Measurements from ENCODE around the gene TCF4. TPM values are rescaled to one million over a fixed set of nuclear protein-coding genes. Genes with fewer than 3 reads are reported as not detected.

Gene TCF4
- total RNA-seq, 2 donors from 2014 or later, result 0.79 to 1.3 TPM

- H3K27ac Mint-ChIP-seq, result no peak overlapping the region
- no peaks in the 10 kb centered on the region for H3K27me3 Mint-ChIP-seq
- H3K36me3 Mint-ChIP-seq (ENCODE audit: low read depth), result no peaks in the 10 kb centered on the region
- H3K9me3 Mint-ChIP-seq, result no peaks in the 10 kb centered on the region
- H3K4me3 Mint-ChIP-seq, result no peak overlapping the region
- ATAC-seq (replicated peaks), result no peak
- H3K4me1 Mint-ChIP-seq, result no peaks in the 10 kb centered on the region
Measured at GRCh38 chr18:55244546-55244945, 343.4 kb downstream of the TCF4 start.

- H3K36me3 Mint-ChIP-seq (ENCODE audit: low read depth), result no peaks in the 10 kb centered on the region
- no peaks in the 10 kb centered on the region for H3K9me3 Mint-ChIP-seq
- H3K27ac Mint-ChIP-seq, result no peak overlapping the region
- no peaks in the 10 kb centered on the region for H3K4me1 Mint-ChIP-seq
- no peaks in the 10 kb centered on the region for H3K27me3 Mint-ChIP-seq
- no peak overlapping the region for H3K4me3 Mint-ChIP-seq
- no peak for ATAC-seq (replicated peaks)
Measured at GRCh38 chr18:55243857-55244256, 344.1 kb downstream of the TCF4 start.

- no peak for ATAC-seq (replicated peaks)
- Mint-ChIP-seq H3K27ac (no peak overlapping the region), H3K4me1 (no peaks in the 10 kb centered on the region), H3K27me3 (no peaks in the 10 kb centered on the region), H3K9me3 (no peaks in the 10 kb centered on the region), H3K4me3 (no peak overlapping the region), H3K36me3 (ENCODE audit: low read depth) (no peaks in the 10 kb centered on the region)
Measured at GRCh38 chr18:55243255-55243654, 344.7 kb downstream of the TCF4 start.

DNA sequence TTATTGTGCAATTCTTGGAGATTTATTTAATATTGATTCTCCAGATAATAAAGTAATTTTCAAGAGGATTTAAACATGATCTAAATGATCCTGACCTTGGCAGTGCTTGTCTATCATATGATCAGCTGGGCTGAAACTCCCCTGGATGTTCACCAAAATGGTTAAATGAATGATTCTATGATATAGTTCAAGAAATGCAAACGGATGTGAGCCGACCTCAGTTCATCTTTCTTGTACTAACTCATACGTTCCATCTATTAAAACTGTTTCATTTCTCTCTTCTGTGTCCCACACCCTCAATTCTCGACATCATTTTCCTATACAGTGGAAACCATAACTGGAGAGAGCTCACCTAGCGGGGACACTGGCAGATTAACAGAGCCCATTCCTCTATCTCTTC lies 347.0 kb downstream of the TCF4 start:
- ATAC-seq (replicated peaks), result peak; percentile 11
- Mint-ChIP-seq H3K4me3 (no peak overlapping the region), H3K4me1 (no peaks in the 10 kb centered on the region), H3K9me3 (no peaks in the 10 kb centered on the region), H3K27me3 (no peaks in the 10 kb centered on the region), H3K27ac (no peak overlapping the region), H3K36me3 (ENCODE audit: low read depth) (no peaks in the 10 kb centered on the region)

DNA sequence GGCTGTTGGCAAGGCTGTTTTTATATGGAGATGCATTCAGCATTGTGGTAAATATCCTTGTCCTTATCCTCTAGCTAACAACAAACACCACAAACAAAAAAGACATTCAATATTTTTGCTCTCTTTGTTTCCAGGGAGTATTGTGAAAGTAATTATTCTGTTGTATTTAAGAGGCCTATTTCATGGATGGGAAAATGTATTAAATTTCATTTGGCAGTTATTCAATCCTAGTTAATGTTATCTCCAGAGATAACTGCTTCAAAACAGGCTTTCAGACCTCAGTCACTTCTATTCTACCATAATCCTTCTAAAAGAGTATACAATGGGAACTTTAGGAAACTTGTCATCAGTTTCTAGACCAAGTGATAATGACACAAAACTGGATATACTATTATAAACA lies 348.3 kb downstream of the TCF4 start:
- Mint-ChIP-seq H3K4me3 (no peak overlapping the region), H3K4me1 (no peaks in the 10 kb centered on the region), H3K9me3 (no peaks in the 10 kb centered on the region), H3K36me3 (ENCODE audit: low read depth) (no peaks in the 10 kb centered on the region), H3K27ac (no peak overlapping the region), H3K27me3 (no peaks in the 10 kb centered on the region)
- ATAC-seq (replicated peaks), result no peak

DNA sequence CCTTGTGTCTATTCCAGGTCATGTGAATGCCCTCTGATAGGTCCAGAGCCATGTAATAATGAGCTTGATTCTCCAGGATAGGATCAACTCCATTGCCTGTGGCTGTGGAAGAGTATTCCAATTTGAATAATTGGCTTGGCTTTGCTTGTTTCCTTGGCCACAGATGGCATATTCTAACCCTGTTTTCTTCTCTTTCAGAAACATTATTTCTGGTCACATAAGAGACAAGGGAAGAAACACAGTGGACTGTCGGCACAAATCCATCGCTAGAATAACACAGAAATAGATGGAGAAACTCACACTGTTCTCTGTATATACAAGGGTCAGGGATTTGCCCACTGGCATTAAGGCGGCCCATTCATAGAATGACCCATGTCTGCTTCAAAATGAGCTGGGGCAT lies 350.3 kb downstream of the TCF4 start:
- Mint-ChIP-seq H3K27ac (no peak overlapping the region), H3K27me3 (no peaks in the 10 kb centered on the region), H3K4me3 (no peak overlapping the region), H3K9me3 (no peaks in the 10 kb centered on the region), H3K36me3 (ENCODE audit: low read depth) (no peaks in the 10 kb centered on the region), H3K4me1 (no peaks in the 10 kb centered on the region)
- ATAC-seq (replicated peaks), result no peak

GRCh38 chr18:55236150-55236931 lies 351.7 kb downstream of the TCF4 start:
- H3K4me3 Mint-ChIP-seq, result no peak overlapping the region
- no peaks in the 10 kb centered on the region for H3K27me3 Mint-ChIP-seq
- H3K36me3 Mint-ChIP-seq (ENCODE audit: low read depth), result no peaks in the 10 kb centered on the region
- H3K27ac Mint-ChIP-seq, result no peak overlapping the region
- no peaks in the 10 kb centered on the region for H3K4me1 Mint-ChIP-seq
- ATAC-seq (replicated peaks), result no peak
- no peaks in the 10 kb centered on the region for H3K9me3 Mint-ChIP-seq

DNA sequence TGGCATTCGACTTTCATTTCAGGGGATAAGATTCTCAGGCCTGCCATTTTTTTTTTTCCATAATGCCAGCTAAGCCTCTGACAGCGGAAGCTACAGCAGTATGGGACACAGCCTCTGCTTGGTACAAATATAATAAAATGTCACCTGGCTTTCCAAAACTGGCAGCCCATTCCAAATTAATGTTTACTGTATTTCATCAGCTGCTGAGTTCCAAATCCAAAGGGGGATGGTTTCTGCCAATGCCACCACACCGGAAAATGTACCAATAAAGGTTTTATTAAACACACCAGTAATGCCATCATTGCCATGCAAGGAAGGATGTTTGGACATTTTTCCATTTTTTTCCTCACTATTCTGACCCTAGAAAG lies 352.9 kb downstream of the TCF4 start:
- Mint-ChIP-seq H3K27me3 (no peaks in the 10 kb centered on the region), H3K9me3 (no peaks in the 10 kb centered on the region), H3K4me3 (no peak overlapping the region), H3K4me1 (no peaks in the 10 kb centered on the region), H3K36me3 (ENCODE audit: low read depth) (no peaks in the 10 kb centered on the region), H3K27ac (no peak overlapping the region)
- ATAC-seq (replicated peaks), result no peak

GRCh38 chr18:55234366-55235093 lies 353.5 kb downstream of the TCF4 start:
- H3K9me3 Mint-ChIP-seq, result no peaks in the 10 kb centered on the region
- no peak overlapping the region for H3K27ac Mint-ChIP-seq
- no peaks in the 10 kb centered on the region for H3K4me1 Mint-ChIP-seq
- no peaks in the 10 kb centered on the region for H3K36me3 Mint-ChIP-seq (ENCODE audit: low read depth)
- no peaks in the 10 kb centered on the region for H3K27me3 Mint-ChIP-seq
- no peak overlapping the region for H3K4me3 Mint-ChIP-seq
- ATAC-seq (replicated peaks), result peak; percentile 45

GRCh38 chr18:55233857-55234256 lies 354.1 kb downstream of the TCF4 start:
- Mint-ChIP-seq H3K36me3 (ENCODE audit: low read depth) (no peaks in the 10 kb centered on the region), H3K4me1 (no peaks in the 10 kb centered on the region)
- ATAC-seq (replicated peaks), result no peak

GRCh38 chr18:55232506-55232905 lies 355.5 kb downstream of the TCF4 start:
- H3K4me3 Mint-ChIP-seq, result no peak overlapping the region
- H3K27me3 Mint-ChIP-seq, result no peaks in the 10 kb centered on the region
- H3K36me3 Mint-ChIP-seq (ENCODE audit: low read depth), result no peaks in the 10 kb centered on the region
- no peak overlapping the region for H3K27ac Mint-ChIP-seq
- no peaks in the 10 kb centered on the region for H3K4me1 Mint-ChIP-seq
- H3K9me3 Mint-ChIP-seq, result no peaks in the 10 kb centered on the region
- ATAC-seq (replicated peaks), result no peak

More at GRCh38 chr18:55233857-55234256, 354.1 kb downstream of the TCF4 start:
- Mint-ChIP-seq H3K27me3 (no peaks in the 10 kb centered on the region), H3K27ac (no peak overlapping the region), H3K4me3 (no peak overlapping the region), H3K9me3 (no peaks in the 10 kb centered on the region)

DNA sequence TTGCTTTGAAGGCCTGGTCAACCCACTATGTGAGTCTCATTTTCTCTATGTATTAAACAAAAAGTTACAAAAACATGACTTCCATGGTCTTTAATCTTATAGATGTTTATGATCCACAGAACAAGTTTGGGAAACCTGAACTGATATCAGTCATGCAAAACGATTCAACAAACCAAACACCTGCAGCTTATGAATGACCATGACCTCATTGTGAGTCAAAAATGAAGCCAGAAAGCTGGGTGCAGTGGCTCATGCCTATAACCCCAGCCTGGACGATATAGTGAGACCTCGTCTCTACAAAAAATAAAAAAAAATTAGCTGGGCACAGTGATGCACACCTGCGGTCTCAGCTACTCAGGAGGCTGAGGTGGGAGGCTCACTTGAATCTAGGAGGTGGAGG lies 358.3 kb downstream of the TCF4 start:
- Mint-ChIP-seq H3K4me1 (no peaks in the 10 kb centered on the region), H3K27me3 (no peaks in the 10 kb centered on the region), H3K27ac (no peak overlapping the region), H3K36me3 (ENCODE audit: low read depth) (no peaks in the 10 kb centered on the region), H3K4me3 (no peak overlapping the region), H3K9me3 (no peaks in the 10 kb centered on the region)
- ATAC-seq (replicated peaks), result no peak

- Mint-ChIP-seq H3K9me3 (no peaks in the 10 kb centered on the region), H3K27me3 (no peaks in the 10 kb centered on the region), H3K4me3 (no peak overlapping the region), H3K27ac (no peak overlapping the region), H3K4me1 (no peaks in the 10 kb centered on the region), H3K36me3 (ENCODE audit: low read depth) (no peaks in the 10 kb centered on the region)
- ATAC-seq (replicated peaks), result no peak
Measured at GRCh38 chr18:55228707-55229106, 359.3 kb downstream of the TCF4 start.

GRCh38 chr18:55228191-55228590 lies 359.8 kb downstream of the TCF4 start:
- Mint-ChIP-seq H3K4me3 (no peak overlapping the region), H3K4me1 (no peaks in the 10 kb centered on the region), H3K9me3 (no peaks in the 10 kb centered on the region), H3K27ac (no peak overlapping the region), H3K27me3 (no peaks in the 10 kb centered on the region), H3K36me3 (ENCODE audit: low read depth) (no peaks in the 10 kb centered on the region)
- no peak for ATAC-seq (replicated peaks)

DNA sequence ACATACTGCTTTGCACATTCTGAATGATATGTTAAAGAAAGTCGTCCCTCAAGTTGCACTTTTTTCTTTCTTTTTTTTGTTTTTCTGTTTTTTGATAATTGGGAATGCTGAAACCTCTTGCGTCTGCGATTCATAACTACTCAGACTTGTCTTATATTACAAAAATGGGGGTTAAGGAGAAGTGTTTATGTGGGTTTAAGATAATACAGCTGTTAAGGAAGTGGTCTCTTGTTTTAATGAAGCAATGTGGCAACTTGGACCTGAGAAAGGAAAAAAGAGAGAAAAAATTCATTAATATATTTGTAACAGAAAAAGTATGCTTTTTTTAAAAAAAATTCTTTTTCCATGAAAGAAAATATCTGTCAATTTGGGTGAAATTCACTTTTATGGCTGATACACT lies 360.2 kb downstream of the TCF4 start:
- ATAC-seq (replicated peaks), result no peak
- Mint-ChIP-seq H3K27ac (no peak overlapping the region), H3K9me3 (no peaks in the 10 kb centered on the region), H3K36me3 (ENCODE audit: low read depth) (no peaks in the 10 kb centered on the region), H3K4me1 (no peaks in the 10 kb centered on the region), H3K4me3 (no peak overlapping the region), H3K27me3 (no peaks in the 10 kb centered on the region)

Data from activated T-helper 17 cell treated with anti-CD3 and anti-CD28 coated beads, Interleukin-2, amount 50 U/mL, for 72 hours (primary cell).